Left cardiac atrium (tissue), 4 donors: Measurements from ENCODE around the gene IL12RB1. TPM values are rescaled to one million over a fixed set of nuclear protein-coding genes. Genes with fewer than 3 reads are reported as not detected.
A peak's percentile ranks its signal among the peaks of the same experiment; 100 is the strongest.
"Not testable (repeated sequence)": the region's sequence is repeated elsewhere in the genome, so short reads cannot be mapped to it uniquely, and the experiment has no call there.

ENCODE experiments used
- ATAC-seq, 2 donors: fragments of 200-7000 bp; cut with Tn5 transposase; one replicate each; pipeline ENCODE4 v1.9.1; 2020; ENCODE audit warnings: mild to moderate bottlenecking in 2 of 2, moderate library complexity in 2 of 2
- DNase-seq: peaks from one replicate; pipeline ENCODE4 v3.0.0-alpha.2; 2020
- intact Hi-C, 2 donors: fragments of 100-400 bp; cut with DNase I; formaldehyde crosslinking; loops; one replicate each; pipeline versions ENCODE4 v1.14.1 to v1.15.1; 2022 to 2023
- total RNA-seq, 2 donors: library from RNA; stranded (reverse); fragmentation: NEBNext Ultra II Directional; extraction: Animal tissue kit (Norgen Biotek cat#: 25700); gene quantifications; one replicate each; pipeline ENCODE4 v1.2.1, GENCODE V29; 2021
- donor health status: DM: no; HTN: yes; CAD: no.
- donor health status: DM: no; HTN: yes; CAD: no; lungs with severe emphysema.
- donor health status: DM: yes; HTN: yes; CAD: no.
- donor health status: Dilated cardiomyopathy.

The IL12RB1 gene
- total RNA-seq, 2 donors from 2014 or later, result 1.2 to 1.6 TPM

GRCh38 chr19:18096258-18096657 lies 9.5 kb upstream of the IL12RB1 start:
- no peak for ATAC-seq
- DNase-seq, result no peak
- intact Hi-C loops, result no loop called here

DNA sequence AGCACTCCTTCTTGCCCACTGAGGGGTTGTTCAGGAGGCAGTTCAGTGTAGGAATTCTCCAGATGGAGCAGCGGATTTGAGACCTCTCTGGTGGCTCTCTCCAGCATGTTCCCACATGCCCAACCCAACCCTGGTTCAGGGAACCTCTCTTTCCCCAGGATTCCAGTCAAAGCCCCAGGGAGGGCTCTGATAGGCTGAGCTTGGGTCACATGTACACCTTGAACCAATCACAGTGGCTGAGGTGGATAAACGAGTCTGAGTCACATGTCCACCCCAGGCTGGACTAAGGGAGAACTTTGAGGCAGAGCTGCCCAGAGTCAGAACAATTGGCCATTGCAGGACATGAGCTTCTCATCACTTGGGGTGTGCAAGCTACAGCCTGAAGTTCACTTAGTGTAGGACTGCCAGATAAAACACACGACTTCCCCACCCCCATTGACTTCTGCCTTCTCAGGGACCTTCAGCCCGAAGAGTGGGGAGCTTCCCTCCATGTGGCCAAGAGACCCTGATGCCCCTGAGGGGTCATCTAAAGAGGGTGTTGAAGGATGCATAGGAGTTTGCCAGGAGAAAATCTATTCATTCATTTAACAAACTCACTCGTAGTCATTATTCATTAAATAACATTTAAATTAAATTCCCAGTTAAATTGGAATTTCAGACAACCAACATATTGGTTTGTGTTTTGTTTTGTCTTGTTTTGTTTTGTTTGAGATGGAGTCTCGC lies 6.9 kb upstream of the IL12RB1 start:
- no peak for ATAC-seq
- intact Hi-C loops, result no loop called here
- no peak for DNase-seq

GRCh38 chr19:18091217-18091608 lies 4.5 kb upstream of the IL12RB1 start:
- ATAC-seq, result peak; percentile 57 to 71
- intact Hi-C loops, result no loop called here

DNA sequence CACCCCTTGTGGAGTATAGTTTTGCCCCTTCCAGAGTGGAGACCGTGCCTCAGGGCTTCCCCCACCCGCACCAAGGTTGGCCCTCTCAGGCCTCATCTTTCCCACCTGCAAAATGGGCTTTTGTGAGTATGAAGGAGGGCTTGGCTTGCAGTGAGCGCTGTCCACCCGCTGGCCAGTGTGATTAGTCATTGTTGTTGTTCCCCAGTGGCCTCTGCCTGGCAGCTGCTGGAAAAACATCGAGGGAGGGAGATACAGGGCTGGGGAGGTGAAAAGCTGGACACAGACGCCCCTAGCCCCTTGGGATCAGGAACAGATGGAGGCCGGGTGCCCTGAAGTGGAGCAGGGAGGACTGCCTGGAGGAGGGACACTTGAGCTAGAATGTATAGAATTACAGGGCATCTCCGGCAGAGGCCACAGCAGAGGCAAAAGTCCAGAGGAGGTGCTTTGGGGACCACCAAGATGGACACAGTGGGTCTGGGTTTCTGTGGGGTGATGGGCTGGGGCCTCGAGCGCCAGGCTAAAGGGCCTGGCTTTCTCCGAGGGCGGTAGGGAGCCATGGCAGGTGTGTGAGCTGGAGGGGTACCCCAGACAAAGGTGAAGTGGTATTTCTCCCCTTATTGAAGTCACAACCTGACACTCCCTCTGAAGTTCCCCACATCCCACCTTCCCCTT lies 3.9 kb upstream of the IL12RB1 start:
- ATAC-seq, result peak; percentile 3 to 8
- intact Hi-C loops, result no loop called here

More at GRCh38 chr19:18091217-18091608, 4.5 kb upstream of the IL12RB1 start:
- DNase-seq, result peak; percentile 53

GRCh38 chr19:18089726-18090125 lies 3.0 kb upstream of the IL12RB1 start:
- ATAC-seq, result peak in 1 of 2 donors; percentile 22
- intact Hi-C loops, result no loop called here
- DNase-seq, result no peak

More for the DNA sequence above, 3.9 kb upstream of the IL12RB1 start:
- DNase-seq, result no peak

DNA sequence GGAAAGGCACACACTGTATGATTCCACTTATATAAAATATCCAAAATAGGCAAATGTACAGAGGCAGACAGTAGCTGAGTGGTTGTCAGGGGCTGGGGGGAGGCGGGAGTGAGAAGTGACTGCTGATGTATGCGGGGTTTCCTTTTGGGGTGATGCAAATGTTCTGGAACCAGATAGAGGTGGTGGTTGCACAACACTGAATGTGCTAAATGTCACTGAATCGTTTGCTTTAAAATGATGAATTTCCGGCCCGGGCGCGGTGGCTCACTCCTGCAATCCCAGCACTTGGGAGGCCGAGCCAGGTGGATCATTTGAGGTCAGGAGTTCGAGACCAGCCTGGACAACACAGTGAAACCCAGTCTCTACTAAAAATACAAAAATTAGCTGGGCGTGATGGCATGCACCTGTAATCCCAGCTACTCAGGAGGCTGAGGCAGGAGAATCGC lies 2.4 kb upstream of the IL12RB1 start:
- ATAC-seq (peak; percentile 19 to 36), DNase-seq (peak; percentile 49)
- intact Hi-C loops, result not testable (repeated sequence)

DNA sequence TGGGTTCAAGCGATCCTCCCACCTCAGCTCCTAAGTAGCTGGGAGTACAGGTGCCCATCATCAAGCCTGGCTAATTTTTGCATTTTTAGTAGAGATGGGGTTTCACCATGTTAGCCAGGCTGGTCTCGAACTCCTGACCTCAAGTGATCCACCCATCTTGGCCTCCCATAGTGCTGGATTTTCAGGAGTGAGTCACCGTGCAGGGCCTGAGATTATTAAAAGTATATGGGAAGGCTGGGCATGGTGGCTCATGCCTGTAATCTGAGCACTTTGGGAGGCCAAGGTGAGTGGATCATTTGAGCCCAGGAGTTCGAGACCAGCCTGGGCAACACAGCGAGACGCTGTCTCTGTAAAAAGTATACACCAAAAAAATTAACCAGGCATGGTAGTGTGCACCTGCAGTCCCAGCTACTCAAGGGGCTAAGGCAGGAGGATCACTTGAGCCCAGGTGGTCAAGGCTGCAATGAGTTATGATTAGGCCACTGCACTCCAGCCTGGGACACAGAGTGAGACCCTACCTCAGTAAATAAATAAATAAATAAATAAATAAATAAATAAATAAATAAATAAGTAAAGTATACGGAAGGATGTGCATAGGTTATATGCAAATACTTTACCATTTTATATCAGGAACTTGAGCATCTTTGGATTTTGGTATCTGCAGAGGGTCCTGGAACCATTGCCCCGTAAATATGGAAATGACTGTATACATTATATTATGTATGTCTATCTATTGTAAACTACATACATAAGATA lies 854 bp downstream of the IL12RB1 start:
- intact Hi-C loops, result no loop called here
- DNase-seq (no peak), ATAC-seq (no peak)

GRCh38 chr19:18083929-18084684 lies 2.6 kb downstream of the IL12RB1 start:
- ATAC-seq, result no peak
- no peak for DNase-seq
- intact Hi-C loops, result no loop called here

DNA sequence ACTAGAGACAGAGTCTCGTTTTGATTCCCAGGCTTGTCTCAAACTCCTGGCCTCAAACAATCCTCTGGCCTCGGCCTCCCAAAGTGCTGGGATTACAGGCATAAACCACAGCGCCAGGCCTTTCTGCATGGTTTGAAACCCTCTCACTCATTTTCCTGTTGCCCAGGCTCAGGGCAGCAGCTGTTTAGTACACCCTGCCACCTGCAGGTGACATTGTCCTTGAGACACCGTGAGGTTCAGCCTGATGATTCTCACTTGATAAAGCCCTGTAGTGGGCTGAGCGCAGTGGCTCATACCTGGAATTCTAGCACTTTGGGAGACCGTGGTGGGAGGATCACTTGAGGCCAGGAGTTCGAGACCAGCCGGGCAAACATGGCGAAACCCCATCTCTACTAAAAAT lies 12.5 kb downstream of the IL12RB1 start:
- DNase-seq (no peak), ATAC-seq (no peak)
- intact Hi-C loops, result no loop called here

GRCh38 chr19:18073197-18073596 lies 13.5 kb downstream of the IL12RB1 start:
- intact Hi-C loops, result no loop called here
- DNase-seq, result no peak
- no peak for ATAC-seq

GRCh38 chr19:18072335-18072734 lies 14.4 kb downstream of the IL12RB1 start:
- ATAC-seq (no peak), DNase-seq (no peak)
- intact Hi-C loops, result no loop called here

DNA sequence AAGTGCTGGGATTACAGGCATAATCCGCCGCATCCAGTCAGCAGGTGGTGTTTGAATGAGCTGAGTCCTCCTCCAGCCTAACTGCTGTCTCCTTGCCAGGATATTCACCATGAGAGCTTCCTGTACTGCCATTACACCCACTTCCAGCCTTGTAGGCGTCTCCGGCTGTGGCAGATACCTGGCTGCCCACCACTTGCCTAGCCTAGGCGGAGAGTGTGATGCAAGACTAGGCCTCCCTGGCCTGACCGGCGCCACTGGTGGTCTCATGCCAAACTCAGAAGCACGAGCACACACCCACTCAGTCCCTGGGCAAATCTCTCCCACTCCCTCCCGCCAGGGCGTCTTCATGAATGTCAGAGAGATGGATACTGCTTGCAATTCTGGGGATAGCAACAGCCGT lies 16.6 kb downstream of the IL12RB1 start:
- peak; percentile 30 to 86 for ATAC-seq
- intact Hi-C loops, result no loop called here
- DNase-seq, result no peak

- no peak for DNase-seq
- no peak for ATAC-seq
- intact Hi-C loops, result no loop called here
Observed at GRCh38 chr19:18069383-18069782, 17.4 kb downstream of the IL12RB1 start.

DNA sequence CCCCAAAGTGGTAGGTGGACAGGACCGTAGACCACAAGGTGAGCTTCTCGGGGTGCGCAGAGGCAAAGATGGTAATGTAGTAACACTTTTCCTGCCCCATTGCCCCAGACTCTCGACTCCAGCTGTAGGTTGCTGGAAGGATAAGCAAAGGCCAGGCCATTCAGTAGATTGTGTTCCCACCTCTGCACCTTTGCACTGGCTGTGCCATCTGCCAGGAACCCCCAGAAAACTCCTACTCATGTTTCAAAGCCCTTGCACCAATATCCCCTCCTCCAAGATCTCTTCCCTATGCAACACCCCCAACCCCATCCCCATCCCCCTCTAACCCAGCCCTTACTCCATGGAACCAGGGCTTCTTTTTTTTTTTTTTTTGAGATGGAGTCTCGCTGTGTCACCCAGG lies 18.3 kb downstream of the IL12RB1 start:
- ATAC-seq (no peak), DNase-seq (no peak)
- intact Hi-C loops, result no loop called here

GRCh38 chr19:18065173-18065495 lies 21.6 kb downstream of the IL12RB1 start:
- ATAC-seq, result no peak
- no peak for DNase-seq
- intact Hi-C loops, result no loop called here

GRCh38 chr19:18063463-18063862 lies 23.3 kb downstream of the IL12RB1 start:
- intact Hi-C loops, result no loop called here
- no peak for ATAC-seq

GRCh38 chr19:18062028-18062427 lies 24.7 kb downstream of the IL12RB1 start:
- intact Hi-C loops, result no loop called here
- DNase-seq (no peak), ATAC-seq (no peak)

More at GRCh38 chr19:18063463-18063862, 23.3 kb downstream of the IL12RB1 start:
- DNase-seq, result no peak

- ATAC-seq (no peak), DNase-seq (no peak)
- intact Hi-C loops, result no loop called here
Observed at GRCh38 chr19:18060472-18060871, 26.3 kb downstream of the IL12RB1 start.

- DNase-seq (no peak), ATAC-seq (no peak)
- intact Hi-C loops, result loop anchor here in 1 of 2 donors (2.0 to 10.0 kb wide), 2 partner anchors 53 to 115 kb away; no protein-coding TSS in a partner anchor
Observed at GRCh38 chr19:18059902-18060301, 26.8 kb downstream of the IL12RB1 start.
